PC-3 (cell line): ENCODE results near the gene CDK19. TPM values are rescaled to one million over a fixed set of nuclear protein-coding genes. Genes with fewer than 3 reads are reported as not detected.

Experiments
- total RNA-seq: library from RNA; depleted of rRNA; stranded (reverse); fragments of >200 nt; gene quantifications from 2 replicates; pipeline ENCODE4 v1.2.3, GENCODE V29; 2014; rRNA removed

Gene CDK19
- total RNA-seq, 1 experiment from 2014 or later, result 4.2 TPM

Other genes with a start within 250 kb of the CDK19 start
- gene AMD1, start 59.3 kb upstream of the CDK19 start, total RNA-seq, result 56.2 and 72.5 TPM in 2 replicates
- gene GTF3C6, start 143.2 kb upstream of the CDK19 start, total RNA-seq, result 59.2 and 72.7 TPM in 2 replicates
- 21.4 and 28.6 TPM in 2 replicates for gene RPF2, start 166.6 kb upstream of the CDK19 start, total RNA-seq